Measurements from ENCODE around the gene CCDC93. TPM values are rescaled to one million over a fixed set of nuclear protein-coding genes. Genes with fewer than 3 reads are reported as not detected.

Gene CCDC93
- total and polyA plus RNA-seq, 4 donors: 9.6 to 45.6 (median 24.2) TPM

GRCh38 chr2:117985092-117985491, 28.8 kb downstream of the CCDC93 start:
- Histone ChIP-seq H3K9ac (ENCODE audit: insufficient read depth in 1 of 2, low read length in 2 of 2) (no peak overlapping the region), H3K4me3 (no peak overlapping the region), H3K4me1 (ENCODE audit: control insufficient read depth in 5 of 5, insufficient read depth in 5 of 5, low read length in 5 of 5) (peaks cover 0 to 6% (median 3%) of the 10 kb centered on the region in 5 donors), H3K9me3 (ENCODE audit: control insufficient read depth in 4 of 4, insufficient read depth in 3 of 4, low read length in 3 of 4) (no peaks in the 10 kb centered on the region), H3K36me3 (ENCODE audit: control insufficient read depth in 4 of 4, insufficient read depth in 4 of 4, low read length in 4 of 4) (peaks cover 9 to 25% (median 15%) of the 10 kb centered on the region in 4 donors), H3K27me3 (ENCODE audit: control insufficient read depth in 3 of 3, insufficient read depth in 3 of 3, low read length in 2 of 3) (no peaks in the 10 kb centered on the region), H3K27ac (ENCODE audit: low read depth in 1 of 2, low read length in 1 of 2) (no peak overlapping the region)
- ATAC-seq (ENCODE audit: insufficient read depth, low FRiP score) (no peak), DNase-seq (no peak)
- 93 to 94% methylated on average over 2 of the region's 2 CpGs for WGBS, 2 donors
- no peak for TF ChIP-seq CTCF (IDR thresholded peaks at IDR 0.05; ENCODE audit: control extremely low read depth, extremely low read depth)

GRCh38 chr2:117984208-117984607, 29.7 kb downstream of the CCDC93 start:
- Histone ChIP-seq H3K4me1 (ENCODE audit: control insufficient read depth in 5 of 5, insufficient read depth in 5 of 5, low read length in 5 of 5) (peaks cover 0 to 7% (median 4%) of the 10 kb centered on the region in 5 donors), H3K4me3 (no peak overlapping the region), H3K27me3 (ENCODE audit: control insufficient read depth in 3 of 3, insufficient read depth in 3 of 3, low read length in 2 of 3) (no peaks in the 10 kb centered on the region), H3K36me3 (ENCODE audit: control insufficient read depth in 4 of 4, insufficient read depth in 4 of 4, low read length in 4 of 4) (peaks cover 7 to 22% (median 10%) of the 10 kb centered on the region in 4 donors), H3K27ac (ENCODE audit: low read depth in 1 of 2, low read length in 1 of 2) (no peak overlapping the region), H3K9me3 (ENCODE audit: control insufficient read depth in 4 of 4, insufficient read depth in 3 of 4, low read length in 3 of 4) (no peaks in the 10 kb centered on the region), H3K9ac (ENCODE audit: insufficient read depth in 1 of 2, low read length in 2 of 2) (no peak overlapping the region)
- TF ChIP-seq CTCF (IDR thresholded peaks at IDR 0.05; ENCODE audit: control extremely low read depth, extremely low read depth): no peak
- 87 to 91% methylated on average over 2 of the region's 2 CpGs for WGBS, 2 donors
- no peak for ATAC-seq (ENCODE audit: insufficient read depth, low FRiP score)
- DNase-seq: no peak

- Histone ChIP-seq H3K27ac (ENCODE audit: low read depth in 1 of 2, low read length in 1 of 2) (no peak overlapping the region), H3K4me3 (no peak overlapping the region), H3K36me3 (ENCODE audit: control insufficient read depth in 4 of 4, insufficient read depth in 4 of 4, low read length in 4 of 4) (peaks cover 3 to 20% (median 8%) of the 10 kb centered on the region in 4 donors), H3K27me3 (ENCODE audit: control insufficient read depth in 3 of 3, insufficient read depth in 3 of 3, low read length in 2 of 3) (no peaks in the 10 kb centered on the region), H3K9me3 (ENCODE audit: control insufficient read depth in 4 of 4, insufficient read depth in 3 of 4, low read length in 3 of 4) (no peaks in the 10 kb centered on the region), H3K9ac (ENCODE audit: insufficient read depth in 1 of 2, low read length in 2 of 2) (no peak overlapping the region), H3K4me1 (ENCODE audit: control insufficient read depth in 5 of 5, insufficient read depth in 5 of 5, low read length in 5 of 5) (peaks cover 0 to 7% (median 4%) of the 10 kb centered on the region in 5 donors)
- DNase-seq (no peak), ATAC-seq (ENCODE audit: insufficient read depth, low FRiP score) (no peak)
- WGBS, 2 donors: 88 to 89% methylated on average over 3 of the region's 3 CpGs
- TF ChIP-seq CTCF (IDR thresholded peaks at IDR 0.05; ENCODE audit: control extremely low read depth, extremely low read depth): no peak
Observed at GRCh38 chr2:117983040-117983439, 30.8 kb downstream of the CCDC93 start.
